Epithelial cell of esophagus (primary cell): ENCODE results near the gene MEGF11.

Source experiments
- DNase-seq: peaks from one replicate; pipeline ENCODE4 v3.0.0; 2010; ENCODE audit warnings: low read depth
- H3K4me3 ChIP-seq: 2 replicates; pipeline ENCODE4 v1.5.1; 2011; ENCODE audit warnings: mild to moderate bottlenecking, low read length, control low read depth
- CTCF ChIP-seq: IDR thresholded peaks from 2 replicates; pipeline ENCODE4 v1.5.1; 2011; ENCODE audit warnings: low read depth, mild to moderate bottlenecking, low read length, control low read depth, inconsistent platforms; ENCODE audit not compliant: insufficient read depth; ENCODE audit errors: missing control alignments

The MEGF11 gene

GRCh38 chr15:66193066-66193465 is 60.5 kb downstream of the MEGF11 start:
- no peak overlapping the region for H3K4me3 ChIP-seq
- TF ChIP-seq CTCF: no peak
- DNase-seq: peak; percentile 61

- no peak for DNase-seq
- no peak for TF ChIP-seq CTCF
Measured at GRCh38 chr15:66190746-66191145, 62.8 kb downstream of the MEGF11 start.

GRCh38 chr15:66189291-66189690 is 64.3 kb downstream of the MEGF11 start:
- no peak for TF ChIP-seq CTCF
- no peak overlapping the region for H3K4me3 ChIP-seq
- DNase-seq: no peak

More at GRCh38 chr15:66190746-66191145, 62.8 kb downstream of the MEGF11 start:
- no peak overlapping the region for H3K4me3 ChIP-seq

GRCh38 chr15:66188464-66188863 is 65.1 kb downstream of the MEGF11 start:
- H3K4me3 ChIP-seq: no peak overlapping the region
- no peak for TF ChIP-seq CTCF
- DNase-seq: no peak

- TF ChIP-seq CTCF: no peak
- DNase-seq: peak; percentile 33
Measured at GRCh38 chr15:66187271-66187670, 66.3 kb downstream of the MEGF11 start.

GRCh38 chr15:66186049-66186825 is 67.3 kb downstream of the MEGF11 start:
- no peak overlapping the region for H3K4me3 ChIP-seq
- no peak for TF ChIP-seq CTCF
- no peak for DNase-seq

More at GRCh38 chr15:66187271-66187670, 66.3 kb downstream of the MEGF11 start:
- no peak overlapping the region for H3K4me3 ChIP-seq
